Cortex of kidney (tissue), 1 donor: Measurements from ENCODE around the gene FCRL6.

Experiments
- DNase-seq: peaks from one replicate; lab custom pipeline; 2025; lab: John Stamatoyannopoulos, UW

The FCRL6 gene

DNA sequence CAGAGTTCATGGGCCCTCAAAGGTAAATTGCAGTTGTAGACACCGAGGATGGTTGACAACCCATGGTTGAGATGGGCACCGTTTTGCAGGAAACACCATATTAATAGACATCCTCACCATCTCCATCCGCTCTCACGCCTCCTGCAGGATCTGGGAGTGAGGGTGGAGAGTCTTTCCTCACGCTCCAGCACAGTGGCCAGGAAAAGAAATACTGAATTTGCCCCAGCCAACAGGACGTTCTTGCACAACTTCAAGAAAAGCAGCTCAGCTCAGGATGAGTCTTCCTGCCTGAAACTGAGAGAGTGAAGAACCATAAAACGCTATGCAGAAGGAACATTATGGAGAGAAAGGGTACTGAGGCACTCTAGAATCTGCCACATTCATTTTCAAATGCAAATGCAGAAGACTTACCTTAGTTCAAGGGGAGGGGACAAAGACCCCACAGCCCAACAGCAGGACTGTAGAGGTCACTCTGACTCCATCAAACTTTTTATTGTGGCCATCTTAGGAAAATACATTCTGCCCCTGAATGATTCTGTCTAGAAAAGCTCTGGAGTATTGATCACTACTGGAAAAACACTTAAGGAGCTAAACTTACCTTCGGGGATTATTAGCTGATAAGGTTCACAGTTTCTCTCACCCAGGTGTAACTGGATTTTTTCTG lies 33.8 kb downstream of the FCRL6 start:
- DNase-seq, result no peak

DNA sequence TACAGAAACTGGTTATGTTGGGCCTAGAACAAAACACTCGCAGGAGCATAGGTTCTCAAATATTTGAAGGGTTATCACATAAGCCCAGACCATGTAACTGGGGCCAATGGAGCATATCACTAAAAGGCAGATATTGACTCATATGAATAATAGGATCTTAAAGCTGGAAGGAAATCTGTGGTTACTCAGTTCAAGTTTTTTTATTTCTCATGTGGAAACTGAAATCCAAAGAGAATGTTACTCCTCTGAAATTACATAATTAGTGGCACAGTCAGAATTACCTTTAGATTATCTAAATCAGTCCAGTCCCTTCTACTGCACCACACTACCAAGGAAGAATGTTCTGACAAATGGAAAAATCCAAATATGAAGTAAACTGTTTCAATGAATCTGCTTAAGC lies 36.6 kb downstream of the FCRL6 start:
- no peak for DNase-seq

DNA sequence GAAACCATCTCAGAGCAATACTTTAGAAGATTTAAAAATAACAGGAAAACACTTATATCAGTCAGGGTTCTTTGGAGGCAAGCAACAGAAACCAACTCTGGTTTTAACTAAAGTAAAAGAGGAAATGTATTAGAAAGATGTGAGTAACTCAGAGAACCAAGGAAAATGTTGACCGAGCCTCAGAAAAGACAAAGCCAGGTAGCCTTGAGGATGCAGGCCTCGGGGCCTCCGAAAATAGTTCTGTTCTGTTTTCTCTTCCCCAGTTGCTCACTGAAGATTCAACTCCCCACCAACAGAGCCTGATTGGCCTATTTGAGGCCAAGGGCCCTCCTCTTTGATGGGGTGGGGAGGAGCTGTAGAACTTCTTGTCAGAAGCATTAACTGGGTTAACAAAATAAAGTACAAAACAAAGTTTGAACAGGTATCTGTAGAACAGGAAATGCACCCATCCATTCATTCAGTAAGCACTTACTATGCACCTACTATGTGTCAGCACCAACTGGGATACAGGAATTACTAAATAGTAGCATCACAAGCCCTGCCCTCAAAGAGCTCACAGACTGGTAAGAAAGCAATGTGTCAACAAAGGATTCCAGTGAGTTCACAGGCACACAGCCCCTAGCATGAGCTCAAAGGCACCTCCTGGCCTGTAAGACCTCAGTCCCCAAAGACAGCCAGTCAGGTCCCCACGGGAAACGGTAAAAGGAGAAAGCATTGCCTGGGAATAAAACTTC lies 37.1 kb downstream of the FCRL6 start:
- DNase-seq, result no peak

DNA sequence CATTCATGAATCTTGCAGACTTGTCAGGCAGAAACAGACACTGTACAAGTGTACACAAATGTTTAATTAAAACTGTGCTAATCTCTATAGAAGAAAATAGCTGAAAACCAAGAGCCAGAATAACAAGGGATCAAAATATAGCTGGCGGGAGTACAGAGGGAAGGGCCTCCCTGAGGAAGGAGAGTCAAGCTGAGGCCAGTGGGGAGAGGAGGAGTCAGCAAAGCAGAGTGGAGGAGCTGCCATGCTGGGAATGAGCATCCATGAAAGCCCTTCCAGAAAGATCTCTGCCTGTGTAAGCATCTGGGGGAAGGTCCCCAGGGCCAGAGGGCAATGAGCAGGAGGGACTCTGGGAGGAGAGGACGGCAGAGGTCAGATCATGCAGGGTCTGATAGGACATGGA lies 39.6 kb downstream of the FCRL6 start:
- DNase-seq, result no peak

DNA sequence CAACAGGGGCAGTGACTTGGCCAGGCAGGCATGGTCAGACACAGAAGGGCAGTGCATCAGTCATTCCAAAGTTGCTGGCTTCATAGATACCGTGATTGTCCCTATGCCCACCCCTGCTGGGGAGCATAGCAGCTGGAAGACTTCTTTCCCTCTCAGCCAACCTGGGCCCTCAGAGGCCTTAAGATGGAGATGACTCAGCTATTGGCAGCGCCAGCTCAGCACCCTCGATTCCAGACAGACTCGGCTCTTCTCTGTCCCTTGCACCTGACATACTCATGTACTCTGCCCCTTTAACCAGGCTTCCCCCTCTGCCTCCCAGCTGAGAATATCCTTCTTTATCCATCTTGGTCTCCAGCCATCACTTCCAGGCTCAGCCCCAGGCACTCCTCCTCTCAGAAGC lies 41.3 kb downstream of the FCRL6 start:
- DNase-seq, result no peak

DNA sequence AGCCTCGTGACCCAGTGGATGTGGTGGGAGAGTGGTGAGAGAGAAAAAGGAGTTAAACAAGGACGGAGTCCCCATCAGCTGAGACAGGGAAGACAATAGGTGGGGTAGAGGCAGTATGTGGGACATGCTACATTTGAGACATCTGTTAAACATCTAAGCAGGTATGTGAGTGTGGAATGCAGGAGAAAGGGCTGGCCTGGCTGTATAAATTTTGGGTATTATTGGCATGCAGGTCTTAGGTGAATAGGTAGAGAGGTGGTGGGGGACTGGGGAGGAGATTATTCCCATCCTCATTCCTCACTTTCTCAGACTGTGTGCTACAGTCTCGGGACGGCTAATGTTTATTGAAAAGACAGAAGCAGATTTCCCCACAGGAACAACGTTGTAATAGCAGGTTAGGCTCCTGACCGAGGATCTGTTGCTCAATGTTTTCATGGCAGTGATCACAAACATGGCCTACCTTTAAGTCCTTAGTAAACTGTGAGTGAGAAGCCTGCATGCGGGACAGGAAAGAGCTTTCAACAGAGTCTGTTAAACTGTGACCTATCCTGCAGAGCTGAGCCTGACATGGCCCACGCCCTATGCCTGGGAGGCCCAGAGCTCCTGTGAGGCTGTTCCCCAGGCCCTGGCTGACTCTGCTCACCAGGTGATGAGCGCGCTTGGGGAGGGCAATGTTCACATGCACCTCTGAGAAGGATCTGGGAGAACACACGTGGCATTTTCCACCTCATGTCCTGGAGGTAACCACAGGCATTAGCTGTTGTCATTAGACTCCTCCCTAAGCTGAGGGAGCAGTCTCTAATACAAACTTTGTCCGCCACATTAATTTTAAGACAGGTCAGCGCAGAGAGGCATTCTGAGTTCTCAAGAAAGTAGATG lies 43.8 kb downstream of the FCRL6 start:
- no peak for DNase-seq

DNA sequence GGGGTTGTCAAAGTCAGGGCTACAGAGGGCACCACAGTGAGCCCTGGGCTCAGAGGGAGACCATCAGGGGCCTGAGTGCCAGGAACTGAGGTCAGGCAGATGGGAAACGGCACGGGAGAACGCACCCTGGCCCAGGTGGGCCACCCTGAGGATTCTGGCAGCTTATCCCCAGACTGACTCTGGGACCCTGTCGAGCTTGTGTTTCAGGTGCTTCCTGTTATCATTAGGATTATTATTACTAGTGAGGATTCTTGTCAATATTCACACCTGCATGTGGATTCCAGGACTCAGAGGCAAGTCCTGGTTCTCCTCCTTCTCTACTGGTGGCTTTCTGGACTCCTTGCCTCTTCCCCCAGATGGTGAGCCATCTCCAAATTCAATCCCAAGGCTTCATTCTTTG lies 45.1 kb downstream of the FCRL6 start:
- no peak for DNase-seq

DNA sequence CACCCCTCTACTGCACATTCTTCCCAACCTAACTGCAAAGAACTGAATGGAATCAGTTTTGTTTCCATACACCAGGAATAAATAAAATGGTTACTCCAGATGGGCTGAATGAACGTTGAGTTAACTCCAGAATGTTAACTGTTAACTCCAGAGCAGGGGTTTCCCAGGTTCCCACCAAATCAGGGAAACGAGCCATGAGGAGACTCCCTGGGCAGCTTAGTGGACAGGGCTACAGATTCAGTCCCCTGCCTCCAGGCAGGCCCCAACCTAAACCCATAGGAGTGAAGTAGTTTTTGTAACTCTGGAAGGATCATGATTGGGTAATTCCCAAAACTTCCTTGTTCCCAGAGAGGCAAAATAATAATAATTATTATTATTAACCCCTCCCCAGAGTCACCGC lies 46.2 kb downstream of the FCRL6 start:
- no peak for DNase-seq

DNA sequence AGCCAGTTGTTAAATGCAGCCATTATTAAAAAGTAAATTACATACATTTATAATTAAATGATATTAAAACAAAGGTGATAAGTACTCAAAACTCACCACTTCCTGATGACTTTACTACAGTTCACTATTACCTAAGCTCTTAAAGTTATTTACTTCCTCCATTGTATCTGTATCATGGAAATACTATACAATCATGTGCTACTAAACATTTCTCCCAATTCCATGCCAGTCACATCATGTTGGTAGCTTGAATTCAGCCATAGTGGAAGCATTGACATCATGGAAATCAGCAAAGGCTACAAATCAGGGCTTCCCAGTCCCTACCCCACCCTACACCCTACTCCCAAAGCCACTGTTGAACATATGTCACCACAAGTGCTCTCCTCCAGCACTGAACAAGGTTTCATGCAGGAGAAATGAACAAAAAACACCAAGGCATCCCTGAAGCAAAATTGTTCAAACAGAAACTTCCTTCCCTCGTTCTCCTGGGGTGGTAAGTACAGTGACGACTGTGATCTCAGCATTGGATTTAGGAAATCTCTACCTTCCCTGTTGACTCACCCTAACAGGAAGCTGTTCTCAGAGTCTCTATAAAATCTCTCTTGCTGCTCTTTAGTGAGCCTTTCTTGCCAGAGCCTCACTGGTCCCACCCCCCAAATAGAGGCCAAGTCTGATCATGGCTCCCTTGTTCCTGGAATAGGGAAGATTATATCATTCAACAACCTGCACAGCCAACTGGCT lies 47.6 kb downstream of the FCRL6 start:
- no peak for DNase-seq

DNA sequence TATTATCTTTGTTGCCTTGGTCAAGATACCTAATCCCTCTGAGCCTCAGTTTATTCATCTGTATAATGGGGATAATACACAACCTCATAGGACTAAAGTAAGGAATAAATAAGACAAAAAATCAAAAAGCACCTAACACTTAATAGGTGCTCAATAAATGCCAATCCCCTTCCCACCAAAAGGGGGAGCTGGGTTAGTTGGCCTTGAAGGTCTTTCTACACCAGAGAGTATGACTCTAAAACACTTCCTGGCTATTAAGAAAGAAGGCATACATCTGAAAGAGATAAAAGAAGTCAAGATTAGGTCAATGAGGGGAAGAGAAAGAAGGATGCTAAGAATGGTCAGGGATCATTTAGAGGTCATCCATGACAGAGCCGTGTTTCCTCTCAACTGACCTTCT lies 49.2 kb downstream of the FCRL6 start:
- no peak for DNase-seq

DNA sequence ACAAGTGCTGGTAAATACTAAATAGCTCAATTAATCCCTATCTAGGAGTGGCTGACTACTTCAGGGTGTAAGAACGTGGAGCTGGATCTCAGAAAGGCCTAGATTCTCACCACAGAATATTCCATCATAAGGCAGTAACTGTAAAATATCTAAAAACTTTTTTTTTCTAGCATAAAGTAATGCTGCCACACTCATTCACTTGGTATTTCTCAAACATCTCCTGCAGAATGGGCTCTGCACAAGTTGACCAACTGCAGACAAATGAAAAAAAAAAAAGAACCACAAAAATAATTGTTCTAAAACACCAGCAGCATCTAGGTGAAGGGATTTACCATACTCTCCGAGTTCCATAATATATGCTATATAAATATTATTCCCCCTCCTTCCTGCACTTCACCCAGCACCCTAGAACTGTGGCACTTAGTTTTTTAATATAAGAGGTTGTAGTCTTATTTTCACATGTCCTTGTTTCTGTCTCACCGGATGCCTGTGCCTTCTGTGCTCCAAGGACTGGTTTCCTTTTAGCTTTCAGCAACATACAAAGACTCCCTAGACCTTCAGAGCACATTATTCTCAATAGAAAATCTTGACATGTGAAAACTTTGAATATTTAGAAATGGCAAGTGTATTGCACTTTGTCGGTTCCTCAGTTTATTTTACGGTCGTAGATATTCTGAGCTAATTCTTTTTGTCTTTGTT lies 51.4 kb downstream of the FCRL6 start:
- no peak for DNase-seq

DNA sequence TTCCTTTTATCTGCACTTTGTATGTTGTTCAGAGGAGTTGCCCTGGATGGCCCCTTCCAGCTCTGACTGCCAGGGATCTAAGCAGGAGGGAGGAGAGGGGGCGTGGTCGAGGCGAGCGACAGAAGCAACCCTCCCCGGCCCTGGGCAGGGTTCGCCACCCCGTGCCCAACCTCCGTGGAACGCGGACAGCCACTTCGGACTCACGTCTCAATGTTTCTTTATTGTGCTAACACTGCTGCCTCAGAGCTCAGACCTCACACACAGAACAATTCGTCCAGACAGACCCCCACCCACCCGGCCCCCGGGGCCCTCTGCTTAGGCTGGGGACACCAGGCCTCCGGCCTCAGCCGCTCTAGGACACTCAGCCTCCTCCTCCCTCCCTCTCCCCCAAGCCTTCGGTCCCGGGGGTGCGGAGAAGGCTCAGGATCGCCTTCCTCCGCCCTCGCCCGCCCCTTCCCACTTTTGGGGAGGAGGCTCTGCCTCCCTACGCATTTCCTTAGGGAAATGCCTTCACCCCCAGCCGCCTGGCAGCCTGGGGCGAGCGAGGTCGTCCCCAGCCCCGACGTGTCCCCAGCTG lies 52.0 kb downstream of the FCRL6 start:
- DNase-seq, result peak; percentile 9

DNA sequence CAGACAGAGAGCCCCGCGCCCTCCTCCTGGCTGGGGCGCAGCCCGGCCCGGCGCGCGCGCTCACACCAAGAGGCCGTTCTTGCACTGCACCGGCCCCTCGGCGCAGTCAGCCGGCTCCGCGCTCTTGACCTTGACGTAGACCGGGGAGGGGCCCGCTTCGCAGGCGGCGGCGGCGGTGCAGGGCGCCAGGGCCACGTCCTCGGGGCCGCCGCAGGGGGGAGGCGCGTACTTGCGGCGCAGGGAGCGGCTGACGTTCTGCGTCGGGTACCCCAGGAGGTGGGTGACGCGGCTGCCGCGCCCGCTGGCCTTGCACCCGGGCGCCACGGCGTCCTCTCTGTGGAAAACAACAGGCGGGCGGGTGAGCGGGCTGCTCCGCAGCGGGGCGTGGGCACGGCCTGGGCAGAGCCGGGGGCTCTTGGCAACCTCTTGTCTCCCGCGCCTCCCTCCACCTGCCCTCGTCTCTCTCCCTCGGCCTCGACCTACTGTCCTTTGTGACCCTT lies 52.6 kb downstream of the FCRL6 start:
- peak; percentile 18 for DNase-seq

DNA sequence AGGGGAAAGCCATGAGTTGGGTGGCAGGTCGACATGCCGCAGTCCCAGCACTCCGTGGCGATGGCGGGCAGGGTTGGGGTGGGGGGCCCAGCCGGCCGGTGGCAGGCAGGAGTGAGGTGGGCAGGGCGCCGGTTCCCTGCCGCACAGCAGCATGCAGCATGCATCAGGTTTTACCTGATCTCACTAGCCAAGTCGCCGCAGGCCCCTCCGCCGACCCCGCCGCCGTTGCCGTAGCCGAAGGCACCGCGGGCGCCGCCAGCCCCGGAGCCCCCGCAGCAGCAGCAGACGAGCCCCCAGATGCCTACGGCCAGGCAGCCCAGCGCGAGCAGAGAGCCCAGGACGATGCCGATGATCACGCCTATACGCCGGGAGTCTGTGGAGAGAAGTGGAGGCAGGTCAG lies 53.5 kb downstream of the FCRL6 start:
- no peak for DNase-seq

DNA sequence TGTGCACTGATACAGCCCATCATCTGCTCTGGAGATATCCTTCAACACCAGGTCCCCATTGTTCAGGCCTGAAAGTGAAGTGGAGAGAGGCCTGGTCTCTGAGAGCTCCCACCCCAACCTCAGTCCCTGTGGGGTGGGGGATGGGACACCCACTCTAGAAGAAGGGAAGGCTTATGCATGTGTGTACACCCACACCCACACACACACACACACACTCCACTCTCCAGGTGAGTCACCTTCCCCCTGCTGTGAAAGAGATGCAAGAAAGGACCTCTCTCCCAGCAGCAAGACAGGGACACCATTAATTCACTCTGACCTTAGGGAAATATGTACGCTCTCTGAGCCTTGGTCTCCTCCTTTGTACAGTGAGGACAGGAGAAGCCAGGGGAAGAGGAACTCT lies 54.4 kb downstream of the FCRL6 start:
- DNase-seq, result no peak

DNA sequence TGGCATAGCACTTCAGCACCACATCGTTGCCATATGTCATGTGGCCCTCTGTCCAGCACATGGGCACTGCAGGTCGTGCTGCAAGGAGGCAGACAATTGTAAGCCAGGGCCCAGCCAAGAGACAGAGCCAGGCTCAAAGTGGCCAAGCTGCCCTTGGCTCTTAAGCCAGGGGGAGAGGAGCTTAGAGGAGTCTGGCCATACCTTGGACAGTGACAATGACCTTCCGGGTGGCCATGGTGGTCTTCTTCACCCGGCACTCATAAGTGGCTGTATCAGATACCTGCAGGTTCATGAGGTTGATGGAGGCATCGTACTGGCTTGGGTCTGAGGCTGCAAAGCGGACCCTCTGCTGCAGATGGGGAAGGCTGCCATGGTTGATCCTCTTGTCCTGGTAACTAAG lies 55.7 kb downstream of the FCRL6 start:
- no peak for DNase-seq

DNA sequence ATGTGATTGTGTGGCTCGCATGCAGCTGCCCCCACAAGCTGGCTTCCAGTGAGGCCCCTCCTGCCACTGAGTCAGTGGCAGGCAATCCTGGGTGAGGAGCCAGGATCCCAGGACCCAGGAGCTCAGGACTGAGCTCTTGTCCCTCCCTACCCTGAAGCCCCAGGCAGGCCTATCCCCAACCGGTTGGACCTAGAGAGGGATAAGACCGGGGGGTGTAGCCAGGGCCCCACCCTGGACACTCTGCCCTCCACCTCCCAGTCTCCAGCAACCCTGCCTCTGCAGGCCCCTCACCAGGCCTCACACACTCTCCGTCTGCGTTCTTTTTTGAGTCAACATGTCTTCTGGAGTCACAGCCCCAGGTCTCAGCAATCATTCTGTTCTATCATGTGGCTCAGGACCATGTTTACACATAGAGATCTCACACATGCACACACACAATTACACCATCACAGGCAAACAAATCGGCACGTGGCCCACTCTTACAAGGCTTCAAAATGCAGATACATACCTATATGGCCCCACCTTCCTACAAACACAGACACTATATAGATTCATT lies 57.7 kb downstream of the FCRL6 start:
- DNase-seq, result no peak

DNA sequence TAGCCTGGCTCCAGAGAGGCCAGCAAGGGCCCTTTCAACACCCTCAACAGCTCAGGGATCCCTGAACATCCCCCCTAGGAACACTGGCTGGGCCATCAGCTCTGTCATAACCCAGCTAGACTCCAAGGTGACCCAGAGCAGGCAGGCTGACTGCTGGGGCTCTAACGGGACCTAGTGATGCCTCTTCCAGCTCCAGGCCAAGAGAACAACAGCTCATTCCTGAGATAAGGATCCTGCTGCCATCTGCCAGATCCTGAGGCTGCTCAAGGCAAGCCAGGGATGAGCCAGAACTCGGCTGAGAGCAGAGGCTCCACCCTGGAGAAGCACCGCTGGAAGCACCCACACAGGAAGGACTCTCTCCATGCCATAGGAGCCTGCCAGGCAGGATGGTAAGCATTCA lies 58.3 kb downstream of the FCRL6 start:
- no peak for DNase-seq

DNA sequence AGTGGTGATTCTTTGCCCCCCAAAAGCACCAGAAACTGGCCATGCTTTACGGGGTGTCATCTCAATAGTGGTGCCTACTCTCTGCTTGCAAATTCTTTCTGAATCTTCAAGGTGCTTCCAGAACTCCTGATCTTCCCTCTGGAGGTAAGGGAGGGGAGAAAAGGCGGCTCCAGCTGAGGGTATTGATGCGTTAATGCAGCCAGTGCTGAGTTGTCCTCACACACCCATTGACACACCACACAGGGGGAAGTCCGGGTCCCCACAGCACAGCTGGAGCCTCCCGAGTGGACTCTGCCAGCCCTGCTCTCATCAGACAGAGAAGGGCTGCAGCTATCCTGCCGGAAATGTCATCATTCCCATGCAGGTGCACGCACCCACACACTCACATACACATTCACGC lies 59.1 kb downstream of the FCRL6 start:
- DNase-seq, result no peak

DNA sequence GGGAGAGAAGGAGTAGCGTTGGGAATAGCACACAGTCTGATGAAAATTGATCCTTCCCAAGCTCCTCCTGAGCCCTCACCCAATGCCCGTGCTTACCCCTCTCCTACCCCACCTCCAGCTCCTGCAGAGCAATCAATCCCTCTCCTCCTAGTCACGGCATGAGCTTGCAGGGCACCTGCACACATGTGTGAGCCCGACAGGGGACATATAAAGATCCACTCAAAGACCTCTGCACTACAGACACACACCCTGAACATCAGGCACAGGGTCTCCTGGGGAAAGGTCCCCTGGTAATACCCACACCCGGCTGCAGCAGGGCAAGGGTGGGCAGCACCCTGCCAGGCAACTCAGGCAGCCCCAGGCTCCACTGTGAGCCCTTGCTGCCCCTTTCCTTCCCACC lies 59.9 kb downstream of the FCRL6 start:
- DNase-seq, result no peak

DNA sequence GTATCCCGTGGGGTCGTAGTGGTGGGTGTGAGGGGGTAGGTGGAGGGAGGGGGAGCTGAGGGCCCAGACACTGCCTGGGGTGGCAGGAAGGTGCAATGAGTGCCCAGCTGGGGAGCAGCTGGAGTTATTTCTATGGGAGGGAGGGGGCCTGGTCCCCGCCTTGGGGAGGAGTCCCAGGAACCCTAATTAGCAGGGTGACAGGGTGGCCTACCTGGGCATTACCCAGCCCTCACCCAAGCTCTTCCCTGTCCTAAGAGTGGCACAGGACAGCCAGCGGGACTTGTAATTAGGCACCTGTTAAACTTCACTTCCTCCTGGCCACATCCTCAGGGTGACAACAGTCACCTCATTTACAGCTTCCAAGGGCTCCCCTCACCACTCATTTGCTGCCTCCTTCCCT lies 60.4 kb downstream of the FCRL6 start, which contains the start of gene VSIG8:
Gene VSIG8 (minus strand): TSS at position 101 of the 400 bp plus-strand sequence. CDS start 136 bp downstream, outside the sequence.
- DNase-seq, result no peak
